Ishikawa (cell line): Measurements from ENCODE around the gene HRH4.

ENCODE experiments used
- CEBPB ChIP-seq: IDR thresholded peaks from 2 replicates; pipeline ENCODE4 v1.6.1; 2012
- CREB1 ChIP-seq: IDR thresholded peaks from 2 replicates; pipeline ENCODE4 v1.6.1; 2012; ENCODE audit warnings: low read depth
- EGR1 ChIP-seq: IDR thresholded peaks from 2 replicates; pipeline ENCODE4 v1.6.1; 2012
- EP300 ChIP-seq: IDR thresholded peaks from 2 replicates; pipeline ENCODE4 v1.6.1; 2012; ENCODE audit warnings: borderline replicate concordance
- FOXM1 ChIP-seq: IDR thresholded peaks from 2 replicates; pipeline ENCODE4 v1.6.1; 2012; ENCODE audit warnings: low read depth, borderline replicate concordance
- MAX ChIP-seq: IDR thresholded peaks from 2 replicates; pipeline ENCODE4 v1.6.1; 2012
- NFIC ChIP-seq: IDR thresholded peaks from 2 replicates; pipeline ENCODE4 v1.6.1; 2012
- RAD21 ChIP-seq: IDR thresholded peaks from 2 replicates; pipeline ENCODE4 v1.6.1; 2012; ENCODE audit warnings: low read depth
- REST ChIP-seq: IDR thresholded peaks from 2 replicates; pipeline ENCODE4 v1.6.1; 2012; ENCODE audit warnings: low read depth, mild to moderate bottlenecking
- TAF1 ChIP-seq: IDR thresholded peaks from 2 replicates; pipeline ENCODE4 v1.6.1; 2012; ENCODE audit warnings: low read depth, mild to moderate bottlenecking
- TCF12 ChIP-seq: IDR thresholded peaks from 2 replicates; pipeline ENCODE4 v1.6.1; 2012; ENCODE audit warnings: low read depth
- TEAD4 ChIP-seq: IDR thresholded peaks from 2 replicates; pipeline ENCODE4 v1.6.1; 2012
- YY1 ChIP-seq: IDR thresholded peaks from 2 replicates; pipeline ENCODE4 v1.6.1; 2012; ENCODE audit warnings: low read depth
- ZBTB7A ChIP-seq: IDR thresholded peaks from 2 replicates; pipeline ENCODE4 v1.6.1; 2012; ENCODE audit warnings: low read depth
- TF ChIP-seq, protein P1 (sequence below): IDR thresholded peaks from 2 replicates; pipeline ENCODE4 v1.6.1; 2012

HRH4 gene

GRCh38 chr18:24428709-24429108 is 31.7 kb upstream of the HRH4 start:
- TF ChIP-seq EP300, result no peak
- no peak for TF ChIP-seq MAX
- no peak for TF ChIP-seq YY1
- no peak for TF ChIP-seq NFIC
- TF ChIP-seq RAD21, result no peak
- TF ChIP-seq EGR1, result no peak
- no peak for TF ChIP-seq FOXM1
- no peak for TF ChIP-seq TAF1
- TF ChIP-seq REST, result no peak
- TF ChIP-seq ZBTB7A, result no peak
- TF ChIP-seq, protein P1, sequence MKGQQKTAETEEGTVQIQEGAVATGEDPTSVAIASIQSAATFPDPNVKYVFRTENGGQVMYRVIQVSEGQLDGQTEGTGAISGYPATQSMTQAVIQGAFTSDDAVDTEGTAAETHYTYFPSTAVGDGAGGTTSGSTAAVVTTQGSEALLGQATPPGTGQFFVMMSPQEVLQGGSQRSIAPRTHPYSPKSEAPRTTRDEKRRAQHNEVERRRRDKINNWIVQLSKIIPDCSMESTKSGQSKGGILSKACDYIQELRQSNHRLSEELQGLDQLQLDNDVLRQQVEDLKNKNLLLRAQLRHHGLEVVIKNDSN, result no peak
- TF ChIP-seq CREB1, result no peak
- TF ChIP-seq TCF12, result no peak
- no peak for TF ChIP-seq CEBPB

DNA sequence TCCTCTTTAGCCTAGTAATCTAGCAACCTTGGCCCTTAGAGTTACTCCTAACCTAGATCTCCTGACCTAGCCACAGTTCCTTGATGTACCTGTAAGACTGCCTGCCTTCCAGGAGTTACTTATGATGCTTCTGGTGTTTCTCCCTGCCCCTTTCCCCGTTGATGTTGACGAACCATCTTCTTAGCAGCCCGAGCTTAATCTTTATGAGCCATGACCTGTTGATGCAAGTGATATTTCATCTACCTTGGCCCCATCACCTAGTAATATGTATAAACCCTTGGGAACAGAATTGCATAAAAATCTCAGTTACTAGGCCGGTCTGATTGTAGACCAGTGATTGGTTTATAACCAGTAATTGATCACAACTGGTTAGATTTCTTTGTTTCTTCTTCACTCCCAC is 31.2 kb upstream of the HRH4 start:
- TF ChIP-seq TAF1 (no peak), ZBTB7A (no peak), REST (no peak), EP300 (no peak), RAD21 (no peak), MAX (no peak)
- TF ChIP-seq, protein P1, result no peak

DNA sequence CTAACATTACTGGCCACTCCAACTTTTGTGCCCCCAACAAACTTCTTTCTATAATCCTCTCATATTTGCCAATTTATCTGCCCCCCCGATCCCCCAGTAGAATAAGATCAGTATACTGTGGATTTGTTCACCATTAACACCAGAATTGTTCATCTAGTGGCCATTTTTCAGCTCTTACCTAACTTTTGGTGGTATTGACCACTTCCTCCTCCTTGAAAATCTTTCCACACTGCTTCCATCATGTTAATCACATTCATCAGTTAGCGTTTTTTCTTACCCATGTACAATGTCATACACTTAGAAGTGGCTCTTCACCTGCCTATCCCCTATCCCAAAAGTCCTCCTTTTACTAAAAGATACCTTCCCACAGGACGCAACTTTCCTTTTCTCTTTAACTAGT is 27.8 kb upstream of the HRH4 start:
- TF ChIP-seq REST (no peak), EP300 (no peak), TCF12 (no peak), EGR1 (no peak), MAX (no peak), ZBTB7A (no peak), RAD21 (no peak), TAF1 (no peak), YY1 (no peak), CEBPB (no peak), FOXM1 (no peak), CREB1 (no peak), NFIC (no peak), TEAD4 (no peak)
- TF ChIP-seq, protein P1, result no peak

DNA sequence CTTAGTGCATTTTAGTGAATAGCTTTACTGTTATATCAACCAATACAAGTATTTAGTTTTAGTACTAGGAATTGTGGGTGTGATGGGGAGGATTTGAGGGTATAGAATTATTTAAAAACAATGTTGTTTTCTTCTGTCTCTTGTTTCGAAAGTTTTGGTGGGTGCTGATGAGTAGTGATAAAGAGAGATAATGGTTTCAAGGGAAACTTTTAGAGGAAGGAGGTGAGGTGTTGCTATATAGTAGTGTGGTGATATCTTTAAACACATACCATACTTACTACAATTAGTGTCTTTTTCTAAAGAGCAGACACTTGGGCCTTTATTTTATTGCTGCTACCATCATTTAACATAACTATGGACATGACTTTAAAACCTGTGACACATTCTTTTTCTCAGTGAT is 23.5 kb upstream of the HRH4 start:
- no peak for TF ChIP-seq FOXM1
- TF ChIP-seq CEBPB, result no peak
- no peak for TF ChIP-seq CREB1
- no peak for TF ChIP-seq REST
- no peak for TF ChIP-seq TEAD4
- no peak for TF ChIP-seq NFIC
- TF ChIP-seq TAF1, result no peak
- no peak for TF ChIP-seq TCF12
- TF ChIP-seq YY1, result no peak
- no peak for TF ChIP-seq RAD21
- no peak for TF ChIP-seq EP300
- TF ChIP-seq, protein P1, result no peak
- TF ChIP-seq ZBTB7A, result no peak
- no peak for TF ChIP-seq EGR1
- no peak for TF ChIP-seq MAX
